NB4 (cell line): ENCODE data around the gene ENTPD2.

Experiments used
- POLR2A ChIP-seq: IDR thresholded peaks from 2 replicates; pipeline ENCODE4 v1.6.1; 2011; ENCODE audit warnings: mild to moderate bottlenecking; ENCODE audit not compliant: insufficient read length; ENCODE audit errors: extremely low read depth
- TF ChIP-seq, protein P1 (sequence below): IDR thresholded peaks from one replicate; pipeline ENCODE4 v1.5.1; 2012; ENCODE audit warnings: low read depth, low read length

DNA sequence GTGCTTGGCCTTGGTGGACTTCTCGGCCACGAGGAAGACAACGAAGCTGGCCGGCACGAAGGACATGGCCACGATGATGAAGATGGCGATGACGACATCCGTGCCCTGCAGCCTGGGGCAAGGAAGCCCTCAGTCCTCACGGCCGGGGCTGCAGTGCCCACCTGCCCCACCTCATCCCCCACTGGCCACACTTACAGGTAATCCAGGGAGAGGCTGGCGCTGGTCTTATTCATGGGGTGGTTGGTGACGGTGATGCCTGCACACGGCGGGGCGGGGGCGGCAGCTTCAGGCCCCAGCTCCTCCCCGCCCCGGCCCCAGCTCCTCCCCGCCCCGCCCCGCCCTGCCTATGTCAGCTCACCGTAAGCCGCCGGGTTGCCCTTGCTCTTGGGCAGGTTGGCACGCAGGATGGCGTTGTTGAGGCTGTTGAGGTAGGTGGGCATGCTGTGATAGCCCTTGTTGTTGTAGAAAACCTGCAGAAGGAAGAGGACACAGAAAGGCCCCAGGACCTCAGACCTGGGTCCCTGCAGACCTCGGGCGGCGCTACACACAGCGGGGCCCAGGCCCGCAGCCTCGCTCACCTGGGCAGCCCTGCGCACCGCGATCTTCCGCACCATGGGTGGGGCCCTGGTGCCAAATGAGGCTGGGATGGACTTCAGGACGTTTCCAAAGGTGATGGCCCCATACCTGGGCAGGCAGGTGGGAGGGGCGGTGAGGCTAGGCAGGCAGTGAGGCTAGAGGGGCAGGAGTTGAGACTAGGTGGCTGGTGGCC is 41.8 kb downstream of the ENTPD2 start:
- no peak for TF ChIP-seq POLR2A
- TF ChIP-seq, protein P1, sequence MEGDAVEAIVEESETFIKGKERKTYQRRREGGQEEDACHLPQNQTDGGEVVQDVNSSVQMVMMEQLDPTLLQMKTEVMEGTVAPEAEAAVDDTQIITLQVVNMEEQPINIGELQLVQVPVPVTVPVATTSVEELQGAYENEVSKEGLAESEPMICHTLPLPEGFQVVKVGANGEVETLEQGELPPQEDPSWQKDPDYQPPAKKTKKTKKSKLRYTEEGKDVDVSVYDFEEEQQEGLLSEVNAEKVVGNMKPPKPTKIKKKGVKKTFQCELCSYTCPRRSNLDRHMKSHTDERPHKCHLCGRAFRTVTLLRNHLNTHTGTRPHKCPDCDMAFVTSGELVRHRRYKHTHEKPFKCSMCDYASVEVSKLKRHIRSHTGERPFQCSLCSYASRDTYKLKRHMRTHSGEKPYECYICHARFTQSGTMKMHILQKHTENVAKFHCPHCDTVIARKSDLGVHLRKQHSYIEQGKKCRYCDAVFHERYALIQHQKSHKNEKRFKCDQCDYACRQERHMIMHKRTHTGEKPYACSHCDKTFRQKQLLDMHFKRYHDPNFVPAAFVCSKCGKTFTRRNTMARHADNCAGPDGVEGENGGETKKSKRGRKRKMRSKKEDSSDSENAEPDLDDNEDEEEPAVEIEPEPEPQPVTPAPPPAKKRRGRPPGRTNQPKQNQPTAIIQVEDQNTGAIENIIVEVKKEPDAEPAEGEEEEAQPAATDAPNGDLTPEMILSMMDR: no peak
